ENCODE results near the gene GNGT2. TPM values are rescaled to one million over a fixed set of nuclear protein-coding genes. Genes with fewer than 3 reads are reported as not detected.
"Not testable (repeated sequence)": the region's sequence is repeated elsewhere in the genome, so short reads cannot be mapped to it uniquely, and the experiment has no call there.

Gene GNGT2
- polyA plus RNA-seq, 1 donor, result 1.2 TPM

GRCh38 chr17:49203796-49204195 lies 6.6 kb downstream of the GNGT2 start:
- DNase-seq, result no peak

GRCh38 chr17:49201481-49201927 lies 8.9 kb downstream of the GNGT2 start:
- DNase-seq, result no peak

GRCh38 chr17:49200423-49201083 lies 9.8 kb downstream of the GNGT2 start:
- DNase-seq, result no peak

GRCh38 chr17:49198211-49198610 lies 12.2 kb downstream of the GNGT2 start:
- no peak for DNase-seq

- DNase-seq, result no peak
Measured at GRCh38 chr17:49197346-49197998, 12.9 kb downstream of the GNGT2 start.

- no peak for DNase-seq
Measured at GRCh38 chr17:49196520-49196919, 13.9 kb downstream of the GNGT2 start.

- DNase-seq, result no peak
Measured at GRCh38 chr17:49195751-49196150, 14.6 kb downstream of the GNGT2 start.

GRCh38 chr17:49194297-49194607 lies 16.1 kb downstream of the GNGT2 start:
- DNase-seq, result no peak

GRCh38 chr17:49193513-49194296 lies 16.7 kb downstream of the GNGT2 start:
- DNase-seq, result peak; percentile 28

- DNase-seq, result peak; percentile 92
Measured at GRCh38 chr17:49191917-49192741, 18.2 kb downstream of the GNGT2 start.

- DNase-seq, result no peak
Measured at GRCh38 chr17:49191409-49191916, 18.9 kb downstream of the GNGT2 start.

GRCh38 chr17:49190932-49191331 lies 19.4 kb downstream of the GNGT2 start:
- DNase-seq, result no peak

GRCh38 chr17:49187301-49187700 lies 23.1 kb downstream of the GNGT2 start:
- no peak for DNase-seq

GRCh38 chr17:49185381-49185780 lies 25.0 kb downstream of the GNGT2 start:
- DNase-seq, result not testable (repeated sequence)

GRCh38 chr17:49184522-49184921 lies 25.9 kb downstream of the GNGT2 start:
- not testable (repeated sequence) for DNase-seq

- DNase-seq, result no peak
Measured at GRCh38 chr17:49183801-49184200, 26.6 kb downstream of the GNGT2 start.

GRCh38 chr17:49183341-49183740 lies 27.0 kb downstream of the GNGT2 start:
- DNase-seq, result no peak

GRCh38 chr17:49180998-49181635 lies 29.3 kb downstream of the GNGT2 start:
- DNase-seq, result no peak

GRCh38 chr17:49180303-49180702 lies 30.1 kb downstream of the GNGT2 start:
- DNase-seq, result peak; percentile 34

- not testable (repeated sequence) for DNase-seq
Measured at GRCh38 chr17:49175978-49176377, 34.4 kb downstream of the GNGT2 start.

GRCh38 chr17:49170711-49171110 lies 39.7 kb downstream of the GNGT2 start:
- not testable (repeated sequence) for DNase-seq

GRCh38 chr17:49170216-49170615 lies 40.2 kb downstream of the GNGT2 start:
- DNase-seq, result no peak

Measured in hindlimb muscle (tissue), 1 donor.